Measurements from ENCODE around the gene TSC22D3. TPM values are rescaled to one million over a fixed set of nuclear protein-coding genes. Genes with fewer than 3 reads are reported as not detected.

TSC22D3 gene
- total and polyA plus RNA-seq, 7 donors: 40.5 to 551 (median 272) TPM

GRCh38 chrX:107683124-107683895 is 92.3 kb downstream of the TSC22D3 start:
- H3K27me3 ChIP-seq: peaks cover 0 to 4% (median 0%) of the 10 kb centered on the region in 3 donors
- no peaks in the 10 kb centered on the region for H3K36me3 ChIP-seq
- no peak overlapping the region for H3K4me3 ChIP-seq
- intact Hi-C loops (cut with DNase I): no loop called here
- peak; percentile 83 for DNase-seq
- peaks cover 0 to 23% (median 21%) of the 10 kb centered on the region in 4 donors for H3K4me1 ChIP-seq
- 40 to 55% methylated on average over 4 of the region's 4 CpGs for whole genome bisulfite sequencing, 2 donors
- no peaks in the 10 kb centered on the region for H3K9me3 ChIP-seq
- no peak for TF ChIP-seq POLR2A (IDR thresholded peaks at IDR 0.05)
- TF ChIP-seq EP300 (IDR thresholded peaks at IDR 0.05): peak; percentile 13 to 78 (median 48)
- TF ChIP-seq CTCF (IDR thresholded peaks at IDR 0.05): no peak
- TF ChIP-seq POLR2AphosphoS5 (IDR thresholded peaks at IDR 0.05): peak; percentile 68 to 80 (median 70)
- H3K27ac ChIP-seq: peak overlapping the region; percentile 59 to 69 (median 68)

GRCh38 chrX:107682256-107682655 is 93.3 kb downstream of the TSC22D3 start:
- no peaks in the 10 kb centered on the region for H3K36me3 ChIP-seq
- H3K4me3 ChIP-seq: no peak overlapping the region
- no peak for TF ChIP-seq POLR2AphosphoS5 (IDR thresholded peaks at IDR 0.05)
- no peak for TF ChIP-seq EP300 (IDR thresholded peaks at IDR 0.05)
- TF ChIP-seq POLR2A (IDR thresholded peaks at IDR 0.05): no peak
- TF ChIP-seq CTCF (IDR thresholded peaks at IDR 0.05): no peak
- WGBS, 2 donors: 81 to 88% methylated on average over 3 of the region's 3 CpGs
- peak overlapping the region; percentile 42 to 69 (median 68) for H3K27ac ChIP-seq
- peaks cover 0 to 31% (median 24%) of the 10 kb centered on the region in 4 donors for H3K4me1 ChIP-seq
- peaks cover 0 to 4% (median 0%) of the 10 kb centered on the region in 3 donors for H3K27me3 ChIP-seq
- DNase-seq: no peak
- H3K9me3 ChIP-seq: no peaks in the 10 kb centered on the region
- intact Hi-C loops (cut with DNase I): no loop called here

DNA sequence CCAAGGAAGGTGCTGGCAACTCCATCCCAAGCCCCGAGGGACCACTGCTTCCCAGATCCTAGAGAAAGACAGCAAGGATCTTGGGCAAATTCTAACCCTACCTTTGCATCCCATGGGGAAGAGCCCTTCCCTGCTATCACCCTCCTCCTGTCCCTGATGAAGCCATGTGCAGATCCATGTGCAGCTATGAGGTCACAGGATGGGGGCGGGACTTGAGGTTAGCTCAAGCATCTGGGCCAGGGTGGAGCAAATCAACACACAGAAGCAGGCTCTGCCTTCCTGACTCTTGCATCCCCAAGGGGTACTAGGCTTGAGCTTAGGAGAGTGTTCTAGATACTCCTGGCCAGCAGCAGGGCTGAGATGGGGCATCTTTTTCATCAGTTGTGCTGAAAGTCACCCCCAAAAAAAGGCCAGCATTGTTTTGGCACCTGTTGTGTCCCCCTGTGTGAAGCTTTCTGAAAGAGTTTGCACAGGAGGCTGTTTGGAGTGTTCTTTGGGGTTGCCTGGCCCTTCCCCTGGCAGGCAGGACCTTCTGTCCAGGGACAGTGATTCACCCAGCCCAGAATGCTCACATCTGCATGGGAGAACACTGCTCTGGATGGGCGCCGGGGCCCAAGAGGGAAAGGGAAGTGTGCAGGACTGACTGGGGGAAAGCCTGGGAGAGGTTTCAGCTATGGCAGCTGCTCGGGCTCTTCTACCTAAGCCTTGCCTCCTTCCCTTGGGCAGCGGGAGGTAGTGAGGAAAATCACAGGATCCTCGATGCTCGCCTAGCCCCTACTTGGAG is 96.4 kb downstream of the TSC22D3 start:
- H3K27me3 ChIP-seq: peaks cover 0 to 4% (median 0%) of the 10 kb centered on the region in 3 donors
- DNase-seq: peak; percentile 93
- no peaks in the 10 kb centered on the region for H3K36me3 ChIP-seq
- intact Hi-C loops (cut with DNase I): loop anchor here (2.0 kb wide), 1 partner anchor 34 kb away; no protein-coding TSS in a partner anchor
- H3K4me1 ChIP-seq: peaks cover 0 to 35% (median 25%) of the 10 kb centered on the region in 4 donors
- no peak overlapping the region for H3K4me3 ChIP-seq
- no peaks in the 10 kb centered on the region for H3K9me3 ChIP-seq
- TF ChIP-seq POLR2A (IDR thresholded peaks at IDR 0.05): no peak
- no peak for TF ChIP-seq EP300 (IDR thresholded peaks at IDR 0.05)
- TF ChIP-seq POLR2AphosphoS5 (IDR thresholded peaks at IDR 0.05): peak; percentile 25 to 72 (median 66)
- TF ChIP-seq CTCF (IDR thresholded peaks at IDR 0.05): no peak
- peak overlapping the region; percentile 27 to 91 (median 86) for H3K27ac ChIP-seq
- 79 to 85% methylated on average over 8 of the region's 8 CpGs for WGBS, 2 donors

DNA sequence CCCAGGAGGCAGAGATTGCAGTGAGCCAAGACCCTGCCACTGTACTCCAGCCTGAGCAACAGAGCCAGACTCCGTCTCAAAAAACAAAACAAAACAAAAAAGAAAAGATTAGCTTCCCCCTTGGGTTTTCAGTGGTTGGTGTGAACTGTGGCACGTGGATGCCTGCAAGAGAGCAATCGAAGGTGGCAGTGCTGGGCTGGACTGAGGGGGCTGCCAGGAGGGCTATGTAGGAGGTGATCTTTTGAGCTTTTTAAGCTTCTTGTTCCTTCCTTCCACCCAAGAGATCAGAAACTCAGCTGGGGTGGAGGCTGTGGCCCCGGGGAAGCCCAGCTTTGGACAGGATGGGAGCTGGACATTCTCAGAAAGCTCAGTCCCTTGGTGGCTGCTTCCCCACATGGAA is 97.7 kb downstream of the TSC22D3 start:
- Histone ChIP-seq H3K9me3 (no peaks in the 10 kb centered on the region), H3K4me3 (no peak overlapping the region), H3K4me1 (peaks cover 0 to 31% (median 14%) of the 10 kb centered on the region in 4 donors), H3K36me3 (no peaks in the 10 kb centered on the region), H3K27ac (peak overlapping the region; percentile 85 to 91 (median 86)), H3K27me3 (peaks cover 0 to 4% (median 0%) of the 10 kb centered on the region in 3 donors)
- intact Hi-C loops (cut with DNase I): loop anchor here (2.0 kb wide), 1 partner anchor 35 kb away; no protein-coding TSS in a partner anchor
- TF ChIP-seq POLR2A (IDR thresholded peaks at IDR 0.05): no peak
- no peak for TF ChIP-seq CTCF (IDR thresholded peaks at IDR 0.05)
- TF ChIP-seq EP300 (IDR thresholded peaks at IDR 0.05): no peak
- TF ChIP-seq POLR2AphosphoS5 (IDR thresholded peaks at IDR 0.05): no peak
- WGBS, 2 donors: 72 to 88% methylated on average over 4 of the region's 4 CpGs
- no peak for DNase-seq
